Activated T-cell treated with anti-CD3 and anti-CD28 coated beads, Interleukin-2, amount 50 U/mL, for 72 hours (primary cell): ENCODE measurements around the gene KIAA1755. TPM values are rescaled to one million over a fixed set of nuclear protein-coding genes. Genes with fewer than 3 reads are reported as not detected.
A peak's percentile ranks its signal among the peaks of the same experiment; 100 is the strongest.

Experiments used
- ATAC-seq, 2 donors: fragments of 150-1000 bp; cut with Tn5 transposase; replicated peaks in 1 of 2; 2 replicates each; pipeline ENCODE4 v1.10.0; 2021; ENCODE audit warnings: moderate library complexity in 2 of 2, mild to moderate bottlenecking in 1 of 2
- DNase-seq, 2 donors: peaks; one replicate each; pipeline ENCODE4 v3.0.0; 2021 to 2022; ENCODE audit warnings: mixed read lengths in 1 of 2
- H3K27ac Mint-ChIP-seq: one replicate; pipeline ENCODE4 v1.8.0; 2022; ENCODE audit warnings: mild to moderate bottlenecking, moderate library complexity, mixed read lengths
- H3K27me3 Mint-ChIP-seq: one replicate; pipeline ENCODE4 v1.8.0; 2022; ENCODE audit warnings: low read depth, mixed read lengths
- H3K36me3 Mint-ChIP-seq, 2 donors: one replicate each; pipeline ENCODE4 v1.8.0; 2022; ENCODE audit warnings: mixed read lengths in 2 of 2, mild to moderate bottlenecking in 1 of 2; ENCODE audit not compliant: insufficient read depth in 2 of 2
- H3K4me1 Mint-ChIP-seq: one replicate; pipeline ENCODE4 v1.8.0; 2022; ENCODE audit warnings: low read depth, mixed read lengths
- H3K4me3 Mint-ChIP-seq, 2 donors: one replicate each; pipeline ENCODE4 v1.8.0; 2022; ENCODE audit warnings: mild to moderate bottlenecking in 2 of 2, mixed read lengths in 2 of 2, moderate library complexity in 2 of 2
- H3K9me3 Mint-ChIP-seq, 2 donors: one replicate each; pipeline ENCODE4 v1.8.0; 2022; ENCODE audit warnings: mixed read lengths in 2 of 2
- total RNA-seq, 2 donors: library from RNA; stranded (reverse); gene quantifications; one replicate each; pipeline ENCODE4 v1.2.3, GENCODE V29; 2022

The KIAA1755 gene
- total RNA-seq, 2 donors from 2014 or later: not detected

DNA sequence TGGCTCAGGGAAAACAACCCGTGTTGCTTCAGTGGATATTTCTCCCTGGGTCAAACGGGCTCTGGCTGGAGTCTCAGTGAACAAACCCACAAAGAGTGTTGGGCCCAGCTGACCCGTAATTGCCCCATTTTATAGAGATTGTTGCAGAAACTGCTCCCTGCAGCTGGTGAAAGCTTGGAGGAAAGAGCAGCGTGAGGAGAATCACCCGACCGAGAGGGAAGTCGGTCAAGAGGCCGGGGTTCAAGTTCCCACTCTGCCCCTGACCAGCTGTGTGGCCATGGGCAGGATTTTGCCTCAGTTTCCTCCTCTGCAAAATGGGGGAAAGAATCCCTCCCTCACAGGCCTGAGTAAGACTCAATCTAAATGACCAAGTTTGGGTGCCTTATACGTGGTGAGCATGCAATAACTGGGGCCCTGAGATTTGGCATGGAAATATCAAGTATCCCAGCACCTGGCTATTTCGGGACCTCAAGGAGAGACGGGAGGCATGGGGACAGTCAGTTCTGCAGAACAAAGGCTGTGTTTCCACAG lies 93.8 kb downstream of the KIAA1755 start:
- H3K27ac Mint-ChIP-seq: no peak overlapping the region
- DNase-seq (no peak), ATAC-seq (no peak)
- H3K36me3 Mint-ChIP-seq: no peaks in the 10 kb centered on the region
- H3K27me3 Mint-ChIP-seq: peaks cover 38% of the 10 kb centered on the region
- H3K4me1 Mint-ChIP-seq: peaks cover 15% of the 10 kb centered on the region
- H3K4me3 Mint-ChIP-seq: no peak overlapping the region
- H3K9me3 Mint-ChIP-seq: no peaks in the 10 kb centered on the region

DNA sequence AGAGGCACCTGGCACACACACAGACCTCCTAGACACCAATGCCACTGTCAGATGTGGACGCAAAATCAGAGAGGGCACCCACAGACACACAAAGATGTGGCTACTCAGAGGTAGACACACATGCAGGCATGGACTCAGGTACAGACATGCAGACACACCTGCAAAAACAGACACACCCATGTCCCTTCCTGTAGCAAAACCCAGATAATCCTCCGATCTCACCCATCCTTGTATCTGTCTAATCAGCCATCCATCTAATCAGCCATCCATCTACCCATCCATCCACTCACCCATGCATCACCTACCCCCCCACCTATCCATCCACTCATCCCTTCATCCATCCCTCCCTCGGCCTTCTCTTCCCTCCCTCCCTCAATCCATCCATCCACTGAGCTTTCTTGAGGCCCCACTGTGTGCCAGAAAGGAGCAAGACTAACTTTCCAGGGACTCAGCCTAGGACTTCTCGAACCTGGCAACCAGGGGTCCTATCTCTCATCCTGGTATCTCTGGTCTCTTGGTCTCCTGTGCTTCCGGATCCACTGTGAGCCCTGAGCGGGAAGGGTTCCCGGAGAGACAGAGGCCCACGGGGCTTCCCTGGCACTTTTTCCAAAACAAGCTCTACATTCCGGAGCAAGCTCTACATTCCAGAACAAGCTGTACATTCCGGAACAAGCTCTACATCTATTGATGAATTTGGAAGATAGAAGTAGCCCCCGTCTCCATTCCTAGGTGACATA lies 94.4 kb downstream of the KIAA1755 start:
- H3K9me3 Mint-ChIP-seq: no peaks in the 10 kb centered on the region
- H3K4me1 Mint-ChIP-seq: peaks cover 15% of the 10 kb centered on the region
- DNase-seq (no peak), ATAC-seq (no peak)
- no peak overlapping the region for H3K27ac Mint-ChIP-seq
- peak overlapping the region in 1 of 2 donors; percentile 10 for H3K4me3 Mint-ChIP-seq
- H3K27me3 Mint-ChIP-seq: peaks cover 36% of the 10 kb centered on the region
- H3K36me3 Mint-ChIP-seq: no peaks in the 10 kb centered on the region

DNA sequence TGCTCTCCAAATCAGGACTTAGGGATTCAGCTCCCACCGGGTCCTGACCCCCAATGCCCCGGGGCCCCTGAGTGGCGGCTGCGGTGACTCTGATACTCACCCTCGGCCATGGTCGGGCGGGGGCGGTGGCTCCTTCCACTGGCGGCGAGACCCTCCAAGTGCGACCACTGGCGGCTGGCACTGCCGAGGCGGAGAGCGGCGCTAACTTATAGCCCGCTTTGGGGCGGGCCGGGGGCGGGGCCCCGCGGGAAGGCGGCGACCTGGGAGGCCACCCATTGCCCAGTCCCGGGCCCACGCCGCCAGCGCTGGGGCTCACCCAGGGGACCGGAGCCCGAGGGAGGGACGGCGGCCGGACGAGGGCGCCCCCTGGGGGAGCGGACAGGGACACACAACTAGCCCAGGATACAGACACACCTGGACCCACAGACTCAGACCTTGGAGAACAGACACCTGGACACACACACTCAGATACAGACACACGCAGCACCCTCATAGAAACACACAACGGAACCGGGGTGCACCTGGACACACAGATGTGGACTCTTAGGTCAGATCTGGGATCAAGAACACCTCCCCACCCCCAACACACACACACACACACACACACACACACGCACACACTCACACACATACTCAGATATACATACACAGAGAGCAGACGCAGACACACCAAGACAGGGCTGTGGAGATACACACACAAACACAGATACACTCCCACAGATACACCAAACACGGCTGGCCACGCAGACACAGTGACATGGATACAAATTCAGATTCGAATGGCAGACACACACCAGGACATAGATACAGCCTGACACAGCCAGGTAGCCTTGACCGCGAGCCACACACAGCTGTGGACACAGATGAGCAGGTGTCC lies 95.2 kb downstream of the KIAA1755 start, which contains the start of gene TGM2:
Gene TGM2 (minus strand): TSS at position 182 of the 877 bp plus-strand sequence. CDS start 72 bp downstream, at position 110.
- DNase-seq (peak; percentile 58 to 75), ATAC-seq (peak; percentile 82 to 85)
- Mint-ChIP-seq H3K4me3 (peak within 1 kb of the TSS; percentile 5 to 10), H3K4me1 (peaks cover 15% of the 10 kb centered on the region), H3K36me3 (no peaks in the 10 kb centered on the region), H3K27ac (no peak within 1 kb of the TSS), H3K27me3 (peaks cover 30% of the 10 kb centered on the region), H3K9me3 (no peaks in the 10 kb centered on the region)

DNA sequence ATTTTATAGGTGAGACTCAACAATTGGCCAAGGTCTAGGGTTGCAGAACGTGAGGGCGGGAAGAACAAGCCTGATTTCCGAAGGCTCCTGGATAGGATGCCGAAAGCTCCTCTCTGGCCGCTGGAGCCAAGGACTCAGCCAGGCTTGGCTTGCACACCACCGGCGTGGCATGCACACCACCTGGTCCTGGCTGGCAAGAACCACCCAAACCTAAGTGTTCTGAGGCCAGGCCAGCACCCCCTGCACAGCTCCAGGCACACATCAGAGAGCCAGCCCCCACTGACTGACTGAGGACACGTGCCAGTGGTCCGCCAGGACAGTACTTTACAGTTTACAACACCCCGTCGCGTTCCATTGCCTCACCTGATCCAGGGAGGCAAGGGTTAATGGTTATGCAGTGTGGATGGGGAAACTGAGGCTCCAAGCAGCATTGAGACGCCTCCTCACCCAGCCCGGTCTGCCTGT lies 95.9 kb downstream of the KIAA1755 start:
- H3K4me1 Mint-ChIP-seq: peaks cover 15% of the 10 kb centered on the region
- no peak for DNase-seq
- H3K27me3 Mint-ChIP-seq: peaks cover 30% of the 10 kb centered on the region
- no peaks in the 10 kb centered on the region for H3K36me3 Mint-ChIP-seq
- no peak overlapping the region for H3K27ac Mint-ChIP-seq
- H3K9me3 Mint-ChIP-seq: no peaks in the 10 kb centered on the region
- no peak for ATAC-seq
- H3K4me3 Mint-ChIP-seq: no peak overlapping the region

DNA sequence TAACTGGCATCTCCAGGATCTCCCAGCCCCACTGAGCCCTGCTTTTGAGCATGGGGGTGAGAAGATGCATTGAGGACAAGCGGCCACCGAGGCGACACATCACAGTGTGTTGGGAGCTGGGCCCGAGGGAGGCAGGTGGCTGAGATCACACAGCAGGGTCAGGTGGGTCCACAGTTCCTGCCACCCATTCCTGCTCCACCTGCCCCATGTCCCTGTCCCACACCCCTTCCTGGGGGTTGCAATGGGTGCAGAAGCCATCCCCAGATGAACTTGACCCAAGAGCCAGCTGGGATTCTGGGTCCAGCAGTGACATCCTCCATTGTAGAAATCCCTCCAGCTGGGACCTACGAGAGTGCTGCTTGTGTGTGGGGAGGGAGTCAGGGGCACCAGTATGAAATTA lies 96.5 kb downstream of the KIAA1755 start:
- no peak for ATAC-seq
- DNase-seq: no peak
- H3K4me3 Mint-ChIP-seq: no peak overlapping the region
- no peaks in the 10 kb centered on the region for H3K9me3 Mint-ChIP-seq
- peaks cover 30% of the 10 kb centered on the region for H3K27me3 Mint-ChIP-seq
- no peak overlapping the region for H3K27ac Mint-ChIP-seq
- H3K4me1 Mint-ChIP-seq: peaks cover 14% of the 10 kb centered on the region
- H3K36me3 Mint-ChIP-seq: no peaks in the 10 kb centered on the region

DNA sequence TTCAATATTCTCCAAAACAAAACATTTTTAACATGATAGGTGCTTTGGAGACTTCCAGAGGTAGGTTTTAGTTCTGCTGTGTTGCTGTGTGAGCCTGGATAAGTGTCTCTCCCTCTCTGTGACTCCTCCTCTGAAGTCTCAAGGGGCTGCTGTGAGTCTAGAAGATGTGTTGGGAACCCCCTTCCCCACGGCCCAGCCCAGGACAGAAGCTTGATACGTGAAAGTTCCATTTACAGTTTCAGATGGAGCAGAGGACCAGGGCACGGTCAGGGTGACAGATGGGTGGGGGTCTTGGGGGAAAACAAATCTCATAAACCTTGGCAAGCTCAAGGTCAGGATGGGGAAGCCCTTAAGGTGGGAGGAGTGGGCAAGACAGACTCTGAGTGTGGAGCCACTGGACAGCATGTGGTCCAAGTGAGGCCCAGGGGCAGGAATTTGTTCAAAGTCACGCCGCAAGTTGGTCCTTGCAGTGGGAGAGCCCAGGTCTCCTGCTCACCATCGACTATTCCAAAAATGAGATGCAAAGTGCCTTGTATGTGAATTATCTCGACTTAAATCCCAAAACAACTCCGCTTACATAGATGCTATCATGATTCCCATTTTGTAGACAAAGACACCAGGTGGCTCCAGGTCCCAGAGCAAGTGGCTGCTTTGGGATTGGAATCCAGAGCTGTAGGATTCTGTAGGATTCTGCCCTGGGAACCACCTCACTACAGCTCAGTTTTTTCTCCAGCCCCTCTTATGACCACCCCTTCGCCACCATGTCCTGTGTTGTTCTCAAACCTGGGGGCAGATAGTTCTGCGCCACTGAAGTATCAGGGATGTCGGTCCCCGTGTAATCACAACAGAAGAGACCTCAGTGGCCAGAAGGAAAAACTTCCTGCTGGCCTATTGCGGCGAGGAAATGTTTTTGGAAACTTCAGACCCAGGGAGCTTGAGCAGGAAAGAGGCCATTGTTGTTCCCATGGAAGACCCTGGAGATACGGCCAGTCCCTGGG lies 97.4 kb downstream of the KIAA1755 start:
- ATAC-seq (no peak), DNase-seq (no peak)
- H3K9me3 Mint-ChIP-seq: no peaks in the 10 kb centered on the region
- no peak overlapping the region for H3K4me3 Mint-ChIP-seq
- H3K4me1 Mint-ChIP-seq: peaks cover 8% of the 10 kb centered on the region
- H3K27me3 Mint-ChIP-seq: peaks cover 30% of the 10 kb centered on the region
- no peak overlapping the region for H3K27ac Mint-ChIP-seq
- H3K36me3 Mint-ChIP-seq: no peaks in the 10 kb centered on the region

DNA sequence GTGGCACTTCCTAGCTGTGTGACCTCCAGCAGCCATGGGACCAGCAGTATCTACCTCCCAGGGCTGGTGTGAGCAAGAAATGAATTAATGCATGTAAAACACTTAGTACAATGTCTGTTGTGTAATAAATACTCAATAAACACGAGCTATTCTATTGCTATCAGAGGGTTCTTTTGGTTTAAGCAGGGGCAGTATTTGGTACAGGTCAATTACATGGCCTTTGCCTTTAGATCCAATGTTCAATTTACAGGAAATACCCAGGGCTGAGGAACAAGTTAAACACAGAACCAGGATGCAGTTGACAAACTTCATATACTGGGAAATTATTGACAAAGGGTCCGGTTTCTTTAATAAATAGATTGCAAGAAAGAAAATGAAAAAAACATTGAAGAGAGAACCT lies 98.4 kb downstream of the KIAA1755 start:
- Mint-ChIP-seq H3K27ac (no peak overlapping the region), H3K4me3 (no peak overlapping the region), H3K4me1 (peaks cover 8% of the 10 kb centered on the region), H3K9me3 (no peaks in the 10 kb centered on the region), H3K36me3 (no peaks in the 10 kb centered on the region), H3K27me3 (peaks cover 30% of the 10 kb centered on the region)
- no peak for DNase-seq
- ATAC-seq: no peak

DNA sequence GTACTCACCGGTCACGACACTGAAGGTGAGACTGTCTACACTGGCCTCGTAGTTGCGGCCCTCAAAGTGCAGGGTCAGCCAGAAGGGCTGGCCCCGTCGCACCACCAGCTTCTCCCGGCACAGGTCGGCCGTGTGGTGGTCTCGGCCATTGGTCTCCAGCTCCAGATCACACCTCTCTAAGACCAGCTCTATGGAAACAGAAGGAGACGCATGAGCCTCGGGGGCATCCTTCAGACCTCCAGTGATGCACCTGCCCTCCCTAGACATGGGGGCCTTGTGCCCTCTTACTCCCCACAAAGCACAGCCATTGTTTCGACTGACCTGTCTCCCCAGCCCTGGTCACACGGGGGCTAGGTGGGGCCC lies 99.1 kb downstream of the KIAA1755 start:
- Mint-ChIP-seq H3K27ac (no peak overlapping the region), H3K9me3 (no peaks in the 10 kb centered on the region), H3K4me3 (no peak overlapping the region), H3K4me1 (peaks cover 8% of the 10 kb centered on the region), H3K36me3 (no peaks in the 10 kb centered on the region), H3K27me3 (peaks cover 27% of the 10 kb centered on the region)
- no peak for ATAC-seq
- DNase-seq: no peak

Other genes starting within 250 kb of the KIAA1755 start
- 10 to 100 TPM; 25.8 to 26.6 TPM for gene TTI1, start 227.3 kb downstream of the KIAA1755 start, total RNA-seq
- gene RPRD1B, start 227.0 kb downstream of the KIAA1755 start, total RNA-seq: 10 to 100 TPM; 33.3 to 52.3 TPM
- gene TGM2, start 95.5 kb downstream of the KIAA1755 start, total RNA-seq: under 1 TPM; 0.23 to 0.38 TPM
- not detected for gene BPI, start 43.4 kb upstream of the KIAA1755 start, total RNA-seq
- gene LBP, start 85.7 kb upstream of the KIAA1755 start, total RNA-seq: not detected
- gene SNHG17, start 174.6 kb upstream of the KIAA1755 start, total RNA-seq: 100 to 1,000 TPM; 119 to 137 TPM
- 10 to 100 TPM; 39.5 to 43.3 TPM for gene RALGAPB, start 212.1 kb upstream of the KIAA1755 start, total RNA-seq